Neuron (in vitro differentiated cells): ENCODE data around the gene PRKAG1.

Experiments used
- H2AFZ ChIP-seq: one replicate; pipeline ENCODE4 v1.6.1; 2013; ENCODE audit warnings: low read depth, mild to moderate bottlenecking, inconsistent platforms, low read length, moderate library complexity
- H3K27me3 ChIP-seq: one replicate; pipeline ENCODE4 v1.6.1; 2013; ENCODE audit warnings: low read length; ENCODE audit not compliant: insufficient read depth
- H3K36me3 ChIP-seq: one replicate; pipeline ENCODE4 v1.6.1; 2013; ENCODE audit warnings: low read length; ENCODE audit not compliant: insufficient read depth
- H3K4me1 ChIP-seq: one replicate; pipeline ENCODE4 v1.6.1; 2013; ENCODE audit warnings: low read length; ENCODE audit not compliant: insufficient read depth
- H3K4me3 ChIP-seq: 2 replicates; pipeline ENCODE4 v1.5.1; 2013; ENCODE audit warnings: mild to moderate bottlenecking, low read length, moderate library complexity
- H3K9me3 ChIP-seq: one replicate; pipeline ENCODE4 v1.6.1; 2013; ENCODE audit warnings: low read length

Gene PRKAG1

GRCh38 chr12:49043241-49043640, 24.7 kb upstream of the PRKAG1 start:
- Histone ChIP-seq H2AFZ (no peak overlapping the region), H3K9me3 (no peaks in the 10 kb centered on the region), H3K27me3 (no peaks in the 10 kb centered on the region), H3K36me3 (peaks cover 91% of the 10 kb centered on the region), H3K4me1 (no peaks in the 10 kb centered on the region), H3K4me3 (no peak overlapping the region)

GRCh38 chr12:49041881-49042484, 23.4 kb upstream of the PRKAG1 start:
- H3K27me3 ChIP-seq: no peaks in the 10 kb centered on the region
- H3K9me3 ChIP-seq: no peaks in the 10 kb centered on the region
- H3K36me3 ChIP-seq: peaks cover 92% of the 10 kb centered on the region
- no peak overlapping the region for H2AFZ ChIP-seq
- H3K4me3 ChIP-seq: no peak overlapping the region
- no peaks in the 10 kb centered on the region for H3K4me1 ChIP-seq

- Histone ChIP-seq H3K36me3 (peaks cover 92% of the 10 kb centered on the region), H3K9me3 (no peaks in the 10 kb centered on the region), H3K27me3 (no peaks in the 10 kb centered on the region), H3K4me3 (no peak overlapping the region), H2AFZ (no peak overlapping the region), H3K4me1 (no peaks in the 10 kb centered on the region)
These were observed 22.7 kb upstream of the PRKAG1 start for GRCh38 chr12:49041036-49041880.

- peaks cover 89% of the 10 kb centered on the region for H3K36me3 ChIP-seq
These were observed 21.8 kb upstream of the PRKAG1 start for GRCh38 chr12:49040364-49040855.

GRCh38 chr12:49039421-49040363, 21.1 kb upstream of the PRKAG1 start:
- no peaks in the 10 kb centered on the region for H3K9me3 ChIP-seq
- no peak overlapping the region for H2AFZ ChIP-seq
- H3K4me1 ChIP-seq: no peaks in the 10 kb centered on the region
- H3K36me3 ChIP-seq: peaks cover 90% of the 10 kb centered on the region
- H3K4me3 ChIP-seq: no peak overlapping the region
- H3K27me3 ChIP-seq: no peaks in the 10 kb centered on the region

More at GRCh38 chr12:49040364-49040855, 21.8 kb upstream of the PRKAG1 start:
- Histone ChIP-seq H2AFZ (no peak overlapping the region), H3K9me3 (no peaks in the 10 kb centered on the region), H3K4me1 (no peaks in the 10 kb centered on the region), H3K27me3 (no peaks in the 10 kb centered on the region), H3K4me3 (no peak overlapping the region)

GRCh38 chr12:49038291-49038955, 19.8 kb upstream of the PRKAG1 start:
- no peaks in the 10 kb centered on the region for H3K9me3 ChIP-seq
- H3K4me3 ChIP-seq: no peak overlapping the region
- H3K27me3 ChIP-seq: no peaks in the 10 kb centered on the region
- peaks cover 90% of the 10 kb centered on the region for H3K36me3 ChIP-seq
- no peak overlapping the region for H2AFZ ChIP-seq
- no peaks in the 10 kb centered on the region for H3K4me1 ChIP-seq

GRCh38 chr12:49037947-49038237, 19.3 kb upstream of the PRKAG1 start:
- Histone ChIP-seq H3K4me3 (no peak overlapping the region), H2AFZ (no peak overlapping the region), H3K36me3 (peaks cover 90% of the 10 kb centered on the region), H3K9me3 (no peaks in the 10 kb centered on the region), H3K4me1 (no peaks in the 10 kb centered on the region), H3K27me3 (no peaks in the 10 kb centered on the region)

- no peaks in the 10 kb centered on the region for H3K9me3 ChIP-seq
- H3K4me1 ChIP-seq: no peaks in the 10 kb centered on the region
- H2AFZ ChIP-seq: no peak overlapping the region
- H3K27me3 ChIP-seq: no peaks in the 10 kb centered on the region
- no peak overlapping the region for H3K4me3 ChIP-seq
- H3K36me3 ChIP-seq: peaks cover 90% of the 10 kb centered on the region
These were observed 18.8 kb upstream of the PRKAG1 start for GRCh38 chr12:49037111-49037946.

GRCh38 chr12:49036029-49036428, 17.5 kb upstream of the PRKAG1 start:
- no peak overlapping the region for H3K4me3 ChIP-seq
- peaks cover 90% of the 10 kb centered on the region for H3K36me3 ChIP-seq
- no peaks in the 10 kb centered on the region for H3K4me1 ChIP-seq
- no peaks in the 10 kb centered on the region for H3K9me3 ChIP-seq
- H2AFZ ChIP-seq: no peak overlapping the region
- no peaks in the 10 kb centered on the region for H3K27me3 ChIP-seq

GRCh38 chr12:49034286-49034622, 15.7 kb upstream of the PRKAG1 start:
- peaks cover 94% of the 10 kb centered on the region for H3K36me3 ChIP-seq
- no peaks in the 10 kb centered on the region for H3K4me1 ChIP-seq
- no peaks in the 10 kb centered on the region for H3K9me3 ChIP-seq
- no peak overlapping the region for H3K4me3 ChIP-seq
- H3K27me3 ChIP-seq: no peaks in the 10 kb centered on the region
- H2AFZ ChIP-seq: no peak overlapping the region

GRCh38 chr12:49033611-49034285, 15.2 kb upstream of the PRKAG1 start:
- H3K4me1 ChIP-seq: no peaks in the 10 kb centered on the region
- H3K9me3 ChIP-seq: no peaks in the 10 kb centered on the region
- H3K27me3 ChIP-seq: no peaks in the 10 kb centered on the region
- H3K36me3 ChIP-seq: peaks cover 94% of the 10 kb centered on the region
- no peak overlapping the region for H3K4me3 ChIP-seq
- H2AFZ ChIP-seq: no peak overlapping the region
